WTC11 (cell line): ENCODE data around the gene LAMP5. TPM values are rescaled to one million over a fixed set of nuclear protein-coding genes. Genes with fewer than 3 reads are reported as not detected.

ENCODE experiments used
- ATAC-seq: fragments of 200-7000 bp; cut with Tn5 transposase; 2 replicates; pipeline ENCODE4 v1.10.0; 2021; ENCODE audit warnings: mild to moderate bottlenecking, moderate library complexity
- CTCF ChIA-PET: fragments of 300-600 bp; sonication (Branson Sonifier 250); formaldehyde crosslinking; loops from one replicate; lab custom pipeline; 2021; ENCODE audit warnings: antibody characterized with exemption; lab: Charles Lee
- POLR2A ChIA-PET: fragments of 350-600 bp; sonication (Branson Sonifier 250); formaldehyde crosslinking; loops from one replicate; lab custom pipeline; 2021; ENCODE audit warnings: antibody characterized with exemption; lab: Charles Lee
- DNase-seq: peaks from one replicate; pipeline ENCODE4 v3.0.0; 2021; ENCODE audit warnings: low spot score
- H3K27ac Mint-ChIP-seq: 2 replicates; pipeline ENCODE4 v1.8.0; 2021; ENCODE audit warnings: mixed read lengths
- H3K27me3 Mint-ChIP-seq: 2 replicates; pipeline ENCODE4 v1.8.0; 2021; ENCODE audit warnings: low read depth, mild to moderate bottlenecking, moderate library complexity, mixed read lengths
- H3K36me3 Mint-ChIP-seq: 2 replicates; pipeline ENCODE4 v1.8.0; 2021; ENCODE audit warnings: mixed read lengths
- H3K4me1 Mint-ChIP-seq: 2 replicates; pipeline ENCODE4 v1.8.0; 2022; ENCODE audit warnings: mixed read lengths
- H3K4me3 Mint-ChIP-seq: 2 replicates; pipeline ENCODE4 v1.8.0; 2021; ENCODE audit warnings: mild to moderate bottlenecking, moderate library complexity, mixed read lengths
- H3K9me3 Mint-ChIP-seq: 2 replicates; pipeline ENCODE4 v1.8.0; 2021; ENCODE audit warnings: mixed read lengths
- ATF1 ChIP-seq: sonication (generic); formaldehyde crosslinking; IDR thresholded peaks from 2 replicates; pipeline ENCODE4 v1.8.1; 2023; ENCODE audit warnings: mild to moderate bottlenecking, moderate library complexity, missing genetic modification reagents
- CBFB ChIP-seq: sonication (generic); formaldehyde crosslinking; IDR thresholded peaks from 2 replicates; pipeline ENCODE4 v1.8.1; 2022; ENCODE audit warnings: mild to moderate bottlenecking, low read depth, missing genetic modification reagents
- FOXK1 ChIP-seq: sonication (generic); formaldehyde crosslinking; IDR thresholded peaks from 2 replicates; pipeline ENCODE4 v1.8.0; 2022; ENCODE audit warnings: mild to moderate bottlenecking, moderate library complexity, missing genetic modification reagents
- IRF2 ChIP-seq: sonication (generic); formaldehyde crosslinking; IDR thresholded peaks from 2 replicates; pipeline ENCODE4 v1.8.0; 2022; ENCODE audit warnings: low read depth, missing genetic modification reagents, borderline replicate concordance
- NFE2L1 ChIP-seq: sonication (generic); formaldehyde crosslinking; IDR thresholded peaks from 2 replicates; pipeline ENCODE4 v1.8.1; 2023; ENCODE audit warnings: missing genetic modification reagents
- NR2C2 ChIP-seq: sonication (generic); formaldehyde crosslinking; IDR thresholded peaks from 2 replicates; pipeline ENCODE4 v1.8.0; 2022; ENCODE audit warnings: mild to moderate bottlenecking, missing genetic modification reagents
- PRRX2 ChIP-seq: fragments of 250-450 bp; sonication (Bioruptor Pico); IDR thresholded peaks from 2 replicates; pipeline ENCODE4 v1.8.0; 2021; ENCODE audit warnings: mild to moderate bottlenecking
- SMAD3 ChIP-seq: sonication (generic); formaldehyde crosslinking; IDR thresholded peaks from 2 replicates; pipeline ENCODE4 v1.8.0; 2022; ENCODE audit warnings: missing genetic modification reagents, mild to moderate bottlenecking, borderline replicate concordance
- TEAD1 ChIP-seq: sonication (generic); formaldehyde crosslinking; IDR thresholded peaks from 2 replicates; pipeline ENCODE4 v1.8.0; 2022; ENCODE audit warnings: mild to moderate bottlenecking, missing genetic modification reagents
- ZBTB21 ChIP-seq: sonication (generic); formaldehyde crosslinking; IDR thresholded peaks from 2 replicates; pipeline ENCODE4 v1.8.1; 2023; ENCODE audit warnings: mild to moderate bottlenecking, missing genetic modification reagents, borderline replicate concordance
- ZNF423 ChIP-seq: fragments of 250-450 bp; sonication (Bioruptor Pico); IDR thresholded peaks from 2 replicates; pipeline ENCODE4 v2.1.2; 2022; ENCODE audit warnings: mild to moderate bottlenecking, moderate library complexity
- total RNA-seq: library from RNA; stranded (reverse); gene quantifications from 3 replicates; pipeline ENCODE4 v1.2.3, GENCODE V29; 2021
- TF ChIP-seq, protein P1 (sequence below): fragments of 250-450 bp; sonication (Bioruptor Pico); IDR thresholded peaks from 2 replicates; pipeline ENCODE4 v1.9.0; 2021; ENCODE audit warnings: mild to moderate bottlenecking
- TF ChIP-seq, protein P2 (sequence below): sonication (generic); formaldehyde crosslinking; IDR thresholded peaks from 2 replicates; pipeline ENCODE4 v1.8.1; 2023; ENCODE audit warnings: mild to moderate bottlenecking, missing genetic modification reagents, moderate library complexity
- TF ChIP-seq, protein P3 (sequence below): fragments of 200-600 bp; IDR thresholded peaks from 2 replicates; pipeline ENCODE4 v1.8.0; 2022; ENCODE audit warnings: antibody characterized with exemption

LAMP5 gene
- total RNA-seq, 1 experiment from 2014 or later: 0.31 TPM

DNA sequence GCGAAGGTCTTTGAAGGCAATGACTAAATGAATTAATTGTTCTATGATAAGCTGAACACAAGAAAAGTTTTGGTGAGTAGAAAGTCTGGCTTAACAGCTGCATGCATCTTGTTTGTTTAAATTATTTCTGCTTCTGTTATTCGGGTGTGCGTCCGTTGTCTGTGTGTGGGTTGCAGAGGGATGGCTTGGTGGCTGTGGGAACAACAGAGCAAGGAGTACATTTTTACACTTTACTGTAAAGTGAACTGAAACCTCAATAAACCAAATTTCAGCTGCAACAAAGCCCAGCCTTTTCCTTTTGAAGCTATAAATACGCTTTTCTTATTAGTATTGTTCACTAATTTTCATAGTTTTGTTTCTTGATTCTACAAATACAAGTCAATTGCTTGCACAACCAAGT lies 3.5 kb upstream of the LAMP5 start:
- DNase-seq: no peak
- peaks cover 100% of the 10 kb centered on the region for H3K27me3 Mint-ChIP-seq
- H3K9me3 Mint-ChIP-seq: no peaks in the 10 kb centered on the region
- H3K4me1 Mint-ChIP-seq: peaks cover 44% of the 10 kb centered on the region
- no peaks in the 10 kb centered on the region for H3K36me3 Mint-ChIP-seq
- no peak overlapping the region for H3K4me3 Mint-ChIP-seq
- ChIA-PET POLR2A (no interaction called here), CTCF (no interaction called here)
- H3K27ac Mint-ChIP-seq: no peak overlapping the region
- ATAC-seq: no peak
- TF ChIP-seq, protein P1, sequence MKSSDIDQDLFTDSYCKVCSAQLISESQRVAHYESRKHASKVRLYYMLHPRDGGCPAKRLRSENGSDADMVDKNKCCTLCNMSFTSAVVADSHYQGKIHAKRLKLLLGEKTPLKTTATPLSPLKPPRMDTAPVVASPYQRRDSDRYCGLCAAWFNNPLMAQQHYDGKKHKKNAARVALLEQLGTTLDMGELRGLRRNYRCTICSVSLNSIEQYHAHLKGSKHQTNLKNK (CRISPR knock-in tag): no peak
- TF ChIP-seq TEAD1 (CRISPR knock-in tag): no peak

DNA sequence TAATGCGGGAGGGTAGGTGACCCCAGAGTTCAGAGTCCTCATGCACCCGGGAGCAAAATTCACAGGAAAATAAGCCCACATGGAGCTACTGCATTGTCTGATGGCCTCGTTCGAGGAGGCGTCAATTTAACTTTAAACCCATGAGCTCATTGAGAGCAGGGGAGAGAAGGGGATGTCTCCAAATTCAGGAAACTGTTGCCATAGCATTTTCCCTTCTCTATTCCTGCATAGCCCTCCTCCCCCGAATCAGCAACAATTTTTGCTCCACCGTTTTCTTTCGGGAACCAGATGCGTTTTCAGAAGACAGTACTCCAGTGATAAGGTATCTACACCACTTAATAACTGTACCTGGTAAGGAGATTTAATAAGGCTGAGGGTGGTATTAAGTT lies 324 bp upstream of the LAMP5 start:
- POLR2A ChIA-PET: no interaction called here
- H3K27me3 Mint-ChIP-seq: peaks cover 100% of the 10 kb centered on the region
- CTCF ChIA-PET: interaction anchor here (0.6 to 5.8 kb wide), 4 partner anchors 12 to 254 kb away, joined by 3 to 48 read pairs (median 6); no protein-coding TSS in a partner anchor
- H3K4me3 Mint-ChIP-seq: peak overlapping the region; percentile 79
- DNase-seq (no peak), ATAC-seq (peak; percentile 5; the same call in 1 of the 2 replicates)
- H3K9me3 Mint-ChIP-seq: no peaks in the 10 kb centered on the region
- H3K36me3 Mint-ChIP-seq: no peaks in the 10 kb centered on the region
- peaks cover 48% of the 10 kb centered on the region for H3K4me1 Mint-ChIP-seq
- no peak for TF ChIP-seq ZBTB21 (CRISPR knock-in tag)
- TF ChIP-seq ZNF423: no peak
- TF ChIP-seq SMAD3 (CRISPR knock-in tag): no peak
- no peak for TF ChIP-seq NFE2L1 (CRISPR knock-in tag)
- no peak for TF ChIP-seq IRF2 (CRISPR knock-in tag)
- H3K27ac Mint-ChIP-seq: no peak overlapping the region

DNA sequence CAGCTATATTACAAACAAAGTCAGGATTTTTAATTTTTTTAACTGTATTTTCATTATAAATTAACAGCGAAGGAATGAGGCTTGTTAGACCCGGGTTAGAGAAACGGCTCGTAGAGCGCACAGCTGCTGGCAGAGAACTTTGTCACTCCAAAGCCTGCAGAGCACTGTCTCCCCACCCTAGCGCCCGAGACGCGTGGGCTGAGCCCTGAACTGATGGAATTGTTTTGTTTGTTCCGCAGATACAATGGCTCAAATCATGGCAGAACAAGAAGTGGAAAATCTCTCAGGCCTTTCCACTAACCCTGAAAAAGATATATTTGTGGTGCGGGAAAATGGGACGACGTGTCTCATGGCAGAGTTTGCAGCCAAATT lies 810 bp downstream of the LAMP5 start:
- ATAC-seq: no peak
- TF ChIP-seq, protein P2, sequence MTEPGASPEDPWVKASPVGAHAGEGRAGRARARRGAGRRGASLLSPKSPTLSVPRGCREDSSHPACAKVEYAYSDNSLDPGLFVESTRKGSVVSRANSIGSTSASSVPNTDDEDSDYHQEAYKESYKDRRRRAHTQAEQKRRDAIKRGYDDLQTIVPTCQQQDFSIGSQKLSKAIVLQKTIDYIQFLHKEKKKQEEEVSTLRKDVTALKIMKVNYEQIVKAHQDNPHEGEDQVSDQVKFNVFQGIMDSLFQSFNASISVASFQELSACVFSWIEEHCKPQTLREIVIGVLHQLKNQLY (CRISPR knock-in tag): no peak
- TF ChIP-seq PRRX2 (CRISPR knock-in tag) (no peak), NR2C2 (no peak)
- TF ChIP-seq, all 79 proteins: peak for 0
- Mint-ChIP-seq H3K36me3 (no peaks in the 10 kb centered on the region), H3K27me3 (peaks cover 100% of the 10 kb centered on the region), H3K27ac (no peak overlapping the region), H3K4me1 (peaks cover 56% of the 10 kb centered on the region), H3K9me3 (no peaks in the 10 kb centered on the region), H3K4me3 (peak overlapping the region; percentile 79)
- no peak for DNase-seq
- CTCF ChIA-PET: interaction anchor here (0.9 to 5.8 kb wide), 3 partner anchors 10 to 94 kb away, joined by 4 to 48 read pairs (median 6); no protein-coding TSS in a partner anchor
- POLR2A ChIA-PET: no interaction called here

DNA sequence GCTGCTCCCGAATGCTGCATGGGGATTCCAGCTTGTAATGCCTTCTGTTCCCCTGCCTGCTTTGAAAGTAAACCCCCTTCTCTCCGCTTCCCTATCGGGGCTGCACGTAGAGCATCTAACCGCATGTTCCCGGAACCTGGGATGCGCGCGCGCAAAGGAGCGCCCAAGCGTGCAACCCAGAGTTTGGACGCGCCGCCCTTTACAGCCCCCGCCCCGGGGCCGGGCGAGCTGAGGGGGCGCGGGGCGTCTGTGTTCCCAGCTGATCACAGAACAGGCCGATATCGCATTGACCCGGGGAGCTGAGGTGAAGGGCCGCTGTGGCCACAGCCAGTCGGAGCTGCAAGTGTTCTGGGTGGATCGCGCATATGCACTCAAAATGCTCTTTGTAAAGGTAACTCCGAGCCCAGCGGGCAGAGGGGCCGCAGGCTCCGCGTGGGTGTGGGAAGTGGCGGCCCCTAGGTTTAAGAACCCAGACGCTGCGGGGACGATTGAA lies 1.4 kb downstream of the LAMP5 start:
- peak; percentile 64 for DNase-seq
- peak; percentile 8 for ATAC-seq
- Mint-ChIP-seq H3K27ac (no peak overlapping the region), H3K4me1 (peaks cover 61% of the 10 kb centered on the region), H3K4me3 (peak overlapping the region; percentile 79), H3K27me3 (peaks cover 100% of the 10 kb centered on the region), H3K9me3 (no peaks in the 10 kb centered on the region), H3K36me3 (no peaks in the 10 kb centered on the region)
- POLR2A ChIA-PET: no interaction called here
- TF ChIP-seq FOXK1 (CRISPR knock-in tag) (0 out of 2 replicates have a peak, but pooled peaks have one; percentile 22), CBFB (no peak), ATF1 (CRISPR knock-in tag) (no peak)
- TF ChIP-seq, protein P1 (CRISPR knock-in tag): no peak
- TF ChIP-seq, protein P3, sequence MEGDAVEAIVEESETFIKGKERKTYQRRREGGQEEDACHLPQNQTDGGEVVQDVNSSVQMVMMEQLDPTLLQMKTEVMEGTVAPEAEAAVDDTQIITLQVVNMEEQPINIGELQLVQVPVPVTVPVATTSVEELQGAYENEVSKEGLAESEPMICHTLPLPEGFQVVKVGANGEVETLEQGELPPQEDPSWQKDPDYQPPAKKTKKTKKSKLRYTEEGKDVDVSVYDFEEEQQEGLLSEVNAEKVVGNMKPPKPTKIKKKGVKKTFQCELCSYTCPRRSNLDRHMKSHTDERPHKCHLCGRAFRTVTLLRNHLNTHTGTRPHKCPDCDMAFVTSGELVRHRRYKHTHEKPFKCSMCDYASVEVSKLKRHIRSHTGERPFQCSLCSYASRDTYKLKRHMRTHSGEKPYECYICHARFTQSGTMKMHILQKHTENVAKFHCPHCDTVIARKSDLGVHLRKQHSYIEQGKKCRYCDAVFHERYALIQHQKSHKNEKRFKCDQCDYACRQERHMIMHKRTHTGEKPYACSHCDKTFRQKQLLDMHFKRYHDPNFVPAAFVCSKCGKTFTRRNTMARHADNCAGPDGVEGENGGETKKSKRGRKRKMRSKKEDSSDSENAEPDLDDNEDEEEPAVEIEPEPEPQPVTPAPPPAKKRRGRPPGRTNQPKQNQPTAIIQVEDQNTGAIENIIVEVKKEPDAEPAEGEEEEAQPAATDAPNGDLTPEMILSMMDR: no peak
- CTCF ChIA-PET: interaction anchor here (1.5 to 5.8 kb wide), 2 partner anchors 12 to 94 kb away, joined by 6 to 48 read pairs; no protein-coding TSS in a partner anchor
